UCSD-AML1 (cell line): ENCODE data around the gene GTPBP2.
A peak's percentile ranks its signal among the peaks of the same experiment; 100 is the strongest.
"Not testable (repeated sequence)": the region's sequence is repeated elsewhere in the genome, so short reads cannot be mapped to it uniquely, and the experiment has no call there.

ENCODE experiments used
- DNase-seq: peaks from one replicate; lab custom pipeline; 2025; ENCODE audit not compliant: unreplicated experiment; lab: John Stamatoyannopoulos, UW

GTPBP2 gene

GRCh38 chr6:43629104-43629504, at the start of gene GTPBP2:
Gene GTPBP2 (minus strand): TSS chr6:43629264. CDS start chr6:43629162, 102 bp downstream.
- peak; percentile 99 for DNase-seq

GRCh38 chr6:43678341-43678740, 49.3 kb upstream of the GTPBP2 start:
- no peak for DNase-seq

- no peak for DNase-seq
Observed at GRCh38 chr6:43677759-43678158, 48.7 kb upstream of the GTPBP2 start.

- no peak for DNase-seq
Observed at GRCh38 chr6:43676962-43677606, 48.0 kb upstream of the GTPBP2 start.

- DNase-seq = no peak
Observed at GRCh38 chr6:43674921-43675320, 45.9 kb upstream of the GTPBP2 start.

GRCh38 chr6:43674291-43674690, 45.2 kb upstream of the GTPBP2 start:
- DNase-seq = no peak

GRCh38 chr6:43673444-43674084, 44.5 kb upstream of the GTPBP2 start:
- no peak for DNase-seq

- DNase-seq = no peak
Observed at GRCh38 chr6:43671801-43672690, 43.0 kb upstream of the GTPBP2 start.

GRCh38 chr6:43671011-43671800, 42.1 kb upstream of the GTPBP2 start:
- DNase-seq = no peak

- DNase-seq = no peak
Observed at GRCh38 chr6:43670623-43670986, 41.5 kb upstream of the GTPBP2 start.

GRCh38 chr6:43669922-43670622, 41.0 kb upstream of the GTPBP2 start:
- peak; percentile 37 for DNase-seq

GRCh38 chr6:43669050-43669921, 40.2 kb upstream of the GTPBP2 start:
- no peak for DNase-seq

- peak; percentile 71 for DNase-seq
Observed at GRCh38 chr6:43668151-43669028, 39.3 kb upstream of the GTPBP2 start.

- DNase-seq = peak; percentile 81
Observed at GRCh38 chr6:43667245-43668150, 38.4 kb upstream of the GTPBP2 start.

- no peak for DNase-seq
Observed at GRCh38 chr6:43666196-43666920, 37.3 kb upstream of the GTPBP2 start.

GRCh38 chr6:43665376-43665775, 36.3 kb upstream of the GTPBP2 start:
- DNase-seq = no peak

GRCh38 chr6:43662948-43663347, 33.9 kb upstream of the GTPBP2 start:
- not testable (repeated sequence) for DNase-seq
